NCI-H446 treated with DMSO at 0.1 percent for 48 hours (cell line): Measurements from ENCODE around the gene GRID1.

Experiments
- DNase-seq: peaks from one replicate; lab custom pipeline; 2025; lab: John Stamatoyannopoulos, UW

GRID1 gene

GRCh38 chr10:85599081-85599480 is 767.5 kb downstream of the GRID1 start:
- no peak for DNase-seq

- no peak for DNase-seq
Measured at GRCh38 chr10:85598646-85599045, 767.9 kb downstream of the GRID1 start.

- no peak for DNase-seq
Measured at GRCh38 chr10:85597006-85597405, 769.6 kb downstream of the GRID1 start.

GRCh38 chr10:85596389-85596788 is 770.2 kb downstream of the GRID1 start:
- DNase-seq, result no peak

GRCh38 chr10:85594239-85594638 is 772.4 kb downstream of the GRID1 start:
- DNase-seq, result no peak

GRCh38 chr10:85593226-85593772 is 773.3 kb downstream of the GRID1 start:
- no peak for DNase-seq

GRCh38 chr10:85581371-85581770 is 785.2 kb downstream of the GRID1 start:
- no peak for DNase-seq

- DNase-seq, result peak; percentile 0
Measured at GRCh38 chr10:85580585-85580984, 786.0 kb downstream of the GRID1 start.

GRCh38 chr10:85578860-85579259 is 787.7 kb downstream of the GRID1 start:
- no peak for DNase-seq

GRCh38 chr10:85575441-85575840 is 791.2 kb downstream of the GRID1 start:
- DNase-seq, result no peak

GRCh38 chr10:85570871-85571270 is 795.7 kb downstream of the GRID1 start:
- DNase-seq, result no peak

- no peak for DNase-seq
Measured at GRCh38 chr10:85565381-85565780, 801.2 kb downstream of the GRID1 start.

- DNase-seq, result no peak
Measured at GRCh38 chr10:85558533-85558932, 808.1 kb downstream of the GRID1 start.

GRCh38 chr10:85557706-85558105 is 808.9 kb downstream of the GRID1 start:
- no peak for DNase-seq

GRCh38 chr10:85557077-85557476 is 809.5 kb downstream of the GRID1 start:
- DNase-seq, result no peak
